Measurements from ENCODE around the gene TEAD1. TPM values are rescaled to one million over a fixed set of nuclear protein-coding genes. Genes with fewer than 3 reads are reported as not detected.

TEAD1 gene
- total RNA-seq, 1 experiment from 2014 or later, result 102 TPM

- Histone ChIP-seq H3K9me3 (ENCODE audit: control insufficient read depth, insufficient read depth, low read depth, low read length) (no peaks in the 10 kb centered on the region), H3K4me1 (ENCODE audit: control insufficient read depth, insufficient read depth, low read length) (peaks cover 19% of the 10 kb centered on the region), H3K36me3 (ENCODE audit: control insufficient read depth, insufficient read depth, low read length) (no peaks in the 10 kb centered on the region), H3K27me3 (ENCODE audit: control insufficient read depth, insufficient read depth, low read length) (no peaks in the 10 kb centered on the region), H3K4me3 (ENCODE audit: low read depth in 2 of 2, low read length in 2 of 2) (no peak overlapping the region), H3K27ac (ENCODE audit: low read length) (no peak overlapping the region)
- TF ChIP-seq POLR2AphosphoS5 (IDR thresholded peaks at IDR 0.05; ENCODE audit: low read depth, low read length), result no peak
- ATAC-seq (no peak), DNase-seq (ENCODE audit: low read depth, low spot score) (no peak)
- BruUV-seq (replicated peaks), result no TSS peak
- in situ Hi-C loops (cut with HindIII; ENCODE audit: low pct_unique_long_range_greater_than_20kb, low sequenced_read_pairs) (no loop called here), intact Hi-C loops (cut with micrococcal nuclease; ENCODE audit: unreplicated experiment) (no loop called here)
- ChIA-PET POLR2A (no interaction called here), CTCF (no interaction called here)
Observed at GRCh38 chr11:12715941-12716340, 41.7 kb downstream of the TEAD1 start.

- ChIA-PET POLR2A (no interaction called here), CTCF (no interaction called here)
- TF ChIP-seq REST (IDR thresholded peaks at IDR 0.05; ENCODE audit: insufficient read depth in 1 of 2, low read depth in 2 of 2, low read length in 1 of 2), result no peak
- TF ChIP-seq SIN3A (IDR thresholded peaks at IDR 0.05; ENCODE audit: borderline replicate concordance, insufficient read depth, low read depth, low read length), result no peak
- no peak for TF ChIP-seq POLR2AphosphoS5 (IDR thresholded peaks at IDR 0.05; ENCODE audit: low read depth, low read length)
- no peak for TF ChIP-seq CTCF (IDR thresholded peaks at IDR 0.05)
- no peak for TF ChIP-seq TCF7L2 (IDR thresholded peaks at IDR 0.05; ENCODE audit: low read depth, low read length)
- in situ Hi-C loops (cut with HindIII; ENCODE audit: low pct_unique_long_range_greater_than_20kb, low sequenced_read_pairs), result no loop called here
- no peak for ATAC-seq
- intact Hi-C loops (cut with micrococcal nuclease; ENCODE audit: unreplicated experiment), result no loop called here
- H3K36me3 ChIP-seq (ENCODE audit: control insufficient read depth, insufficient read depth, low read length), result no peaks in the 10 kb centered on the region
- peaks cover 28% of the 10 kb centered on the region for H3K4me1 ChIP-seq (ENCODE audit: control insufficient read depth, insufficient read depth, low read length)
- no peak overlapping the region for H3K27ac ChIP-seq (ENCODE audit: low read length)
- no peaks in the 10 kb centered on the region for H3K9me3 ChIP-seq (ENCODE audit: control insufficient read depth, insufficient read depth, low read depth, low read length)
- BruUV-seq (replicated peaks), result no TSS peak
- no peak overlapping the region for H3K4me3 ChIP-seq (ENCODE audit: low read depth in 2 of 2, low read length in 2 of 2)
- no peak for DNase-seq (ENCODE audit: low read depth, low spot score)
- H3K27me3 ChIP-seq (ENCODE audit: control insufficient read depth, insufficient read depth, low read length), result no peaks in the 10 kb centered on the region
Observed at GRCh38 chr11:12716816-12717215, 42.6 kb downstream of the TEAD1 start.

- intact Hi-C loops (cut with micrococcal nuclease; ENCODE audit: unreplicated experiment) (no loop called here), in situ Hi-C loops (cut with HindIII; ENCODE audit: low pct_unique_long_range_greater_than_20kb, low sequenced_read_pairs) (no loop called here)
- no TSS peak for BruUV-seq (replicated peaks)
- no peak for TF ChIP-seq CTCF (IDR thresholded peaks at IDR 0.05)
- no peak for TF ChIP-seq TCF7L2 (IDR thresholded peaks at IDR 0.05; ENCODE audit: low read depth, low read length)
- no peak for TF ChIP-seq POLR2AphosphoS5 (IDR thresholded peaks at IDR 0.05; ENCODE audit: low read depth, low read length)
- TF ChIP-seq REST (IDR thresholded peaks at IDR 0.05; ENCODE audit: insufficient read depth in 1 of 2, low read depth in 2 of 2, low read length in 1 of 2), result no peak
- TF ChIP-seq SIN3A (IDR thresholded peaks at IDR 0.05; ENCODE audit: borderline replicate concordance, insufficient read depth, low read depth, low read length), result no peak
- Histone ChIP-seq H3K9me3 (ENCODE audit: control insufficient read depth, insufficient read depth, low read depth, low read length) (no peaks in the 10 kb centered on the region), H3K4me1 (ENCODE audit: control insufficient read depth, insufficient read depth, low read length) (peaks cover 38% of the 10 kb centered on the region), H3K27ac (ENCODE audit: low read length) (no peak overlapping the region), H3K36me3 (ENCODE audit: control insufficient read depth, insufficient read depth, low read length) (no peaks in the 10 kb centered on the region), H3K27me3 (ENCODE audit: control insufficient read depth, insufficient read depth, low read length) (no peaks in the 10 kb centered on the region), H3K4me3 (ENCODE audit: low read depth in 2 of 2, low read length in 2 of 2) (no peak overlapping the region)
- ChIA-PET POLR2A (no interaction called here), CTCF (no interaction called here)
- ATAC-seq (no peak), DNase-seq (ENCODE audit: low read depth, low spot score) (no peak)
Observed at GRCh38 chr11:12717851-12718291, 43.6 kb downstream of the TEAD1 start.
